GM19043 (cell line): Measurements from ENCODE around the gene PIAS1.
"Not testable (repeated sequence)": the region's sequence is repeated elsewhere in the genome, so short reads cannot be mapped to it uniquely, and the experiment has no call there.

Experiments used
- ATAC-seq: cut with Tn5 transposase; IDR thresholded peaks from one replicate; pipeline ENCODE4 v1.9.1; 2021; ENCODE audit warnings: low read depth; ENCODE audit not compliant: unreplicated experiment

The PIAS1 gene

DNA sequence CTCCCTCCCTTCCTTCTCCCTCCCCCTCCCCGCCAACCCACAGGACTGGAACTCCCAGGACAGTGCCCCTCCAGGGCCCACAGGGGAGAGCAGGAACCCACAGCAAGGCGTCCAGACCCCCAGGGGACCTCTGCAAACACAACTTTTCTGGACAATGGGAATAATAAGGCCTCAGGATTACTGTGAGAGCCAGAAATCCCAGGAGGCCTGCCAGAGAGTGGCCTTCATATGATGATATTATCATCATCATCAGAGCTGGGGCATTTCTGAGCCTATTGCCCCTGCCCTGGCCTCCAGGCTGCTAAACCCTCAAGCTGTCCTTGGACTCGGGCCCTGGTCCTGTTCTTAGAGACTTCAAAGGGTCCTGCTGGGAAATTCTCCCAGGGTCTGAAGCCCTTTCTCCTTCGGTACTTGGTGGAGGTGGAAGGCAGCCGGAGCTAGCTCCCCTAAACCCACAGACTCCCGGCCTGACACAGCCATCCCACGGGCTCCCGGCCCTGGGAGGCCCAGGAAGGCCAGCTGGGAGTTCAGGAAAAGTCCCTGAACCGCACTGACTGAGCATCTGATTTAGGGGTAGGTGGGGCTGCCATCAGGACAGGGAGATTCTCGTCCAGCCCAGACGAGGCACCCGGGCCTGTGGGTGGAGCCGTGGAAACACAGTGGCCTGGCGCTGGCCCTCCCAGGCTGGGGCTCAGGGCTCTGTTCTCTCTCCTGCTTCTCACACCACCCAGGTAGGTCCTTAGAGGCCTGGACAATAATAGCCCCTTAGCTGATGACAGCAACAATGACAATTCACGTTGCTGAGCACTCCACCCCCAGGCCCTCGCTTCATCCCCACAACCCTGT, 146.1 kb downstream of the PIAS1 start:
- ATAC-seq: no peak

DNA sequence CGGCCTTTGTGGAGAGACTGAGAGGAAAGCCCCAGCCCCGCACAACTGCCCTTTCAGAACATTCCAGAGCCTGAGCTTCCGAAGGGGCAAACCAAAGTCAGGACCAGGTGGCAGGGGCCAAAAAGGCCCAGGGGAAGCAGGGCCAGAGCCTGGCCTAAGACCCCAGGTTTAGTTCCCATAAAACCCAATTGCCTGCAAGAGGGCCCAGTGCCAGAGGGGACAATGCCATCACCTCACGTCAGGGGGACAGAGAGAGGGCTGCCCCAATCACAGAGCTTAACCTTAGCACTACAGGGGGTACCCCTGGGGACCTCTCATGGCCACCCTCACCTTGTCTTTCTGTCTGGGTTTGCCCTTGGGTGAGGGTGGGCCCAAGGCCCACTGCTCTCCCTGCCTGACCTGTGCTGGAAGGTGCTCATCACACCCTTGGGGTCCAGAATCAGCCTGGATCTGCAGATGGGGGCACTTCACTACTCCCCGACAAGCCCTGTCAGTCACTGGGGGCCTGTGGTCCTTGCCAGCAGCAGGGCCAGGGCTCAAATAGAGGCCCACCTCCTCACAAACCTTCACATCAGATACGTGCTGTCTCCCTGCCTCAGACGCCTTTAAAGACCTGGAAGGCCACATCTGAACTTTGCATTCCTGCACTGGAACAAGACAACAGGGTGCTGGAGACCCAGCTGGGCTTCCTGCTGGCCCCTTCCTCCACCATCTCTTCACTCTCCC, 147.2 kb downstream of the PIAS1 start:
- no peak for ATAC-seq

DNA sequence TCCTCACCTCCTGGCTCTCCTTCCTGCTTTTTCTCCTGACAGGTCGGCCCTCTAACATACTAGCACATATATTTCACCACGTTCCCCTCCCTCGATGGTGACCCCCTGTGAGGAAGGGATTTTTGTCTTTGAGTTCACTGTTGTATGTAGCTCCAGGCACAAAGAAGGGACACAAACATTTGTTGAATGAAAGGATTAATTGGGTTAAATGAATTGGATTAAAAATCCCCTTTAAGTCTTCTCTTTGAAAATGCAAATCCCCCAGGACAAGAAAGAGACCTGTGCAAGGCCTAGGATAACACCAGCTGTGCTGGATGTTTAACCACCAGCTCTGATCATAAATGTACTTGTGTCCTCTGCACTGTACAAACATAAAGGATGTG, 147.8 kb downstream of the PIAS1 start:
- no peak for ATAC-seq

DNA sequence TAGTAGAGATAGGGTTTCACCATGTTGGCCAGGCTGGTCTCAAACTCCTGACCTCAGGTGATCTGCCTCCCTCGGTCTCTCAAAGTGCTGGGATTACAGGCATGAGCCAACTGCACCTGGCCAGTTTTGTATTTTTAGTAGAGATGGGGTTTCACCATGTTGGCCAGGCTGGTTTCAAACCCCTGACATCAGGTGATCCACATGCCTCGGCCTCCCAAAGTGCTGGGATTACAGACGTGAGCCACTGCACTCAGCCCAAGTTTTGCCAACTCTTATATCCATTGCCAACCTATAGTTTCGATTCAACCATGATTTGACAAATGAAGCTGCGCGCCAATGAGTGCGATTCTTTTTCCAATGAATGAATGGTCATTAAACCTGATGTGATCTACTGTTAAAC, 148.9 kb downstream of the PIAS1 start:
- not testable (repeated sequence) for ATAC-seq

DNA sequence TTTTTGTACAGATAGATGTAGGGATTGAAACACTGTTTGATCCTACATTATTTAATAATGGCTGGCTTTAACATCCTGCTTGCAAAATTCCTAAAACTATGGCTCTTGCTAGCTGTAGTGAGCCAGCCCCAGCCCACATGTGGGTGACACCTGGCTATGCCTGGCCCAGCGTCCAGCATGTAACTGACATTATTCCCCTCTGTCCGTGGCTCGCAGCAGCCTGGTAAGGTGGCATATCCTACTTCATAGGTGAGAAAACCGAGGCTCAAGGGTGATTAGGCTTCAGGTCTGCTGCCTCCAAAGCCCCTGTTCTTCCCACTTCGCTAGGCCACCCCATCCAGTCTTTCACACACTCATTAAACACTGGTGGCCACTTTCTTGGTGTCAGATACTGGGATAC, 149.4 kb downstream of the PIAS1 start:
- no peak for ATAC-seq

DNA sequence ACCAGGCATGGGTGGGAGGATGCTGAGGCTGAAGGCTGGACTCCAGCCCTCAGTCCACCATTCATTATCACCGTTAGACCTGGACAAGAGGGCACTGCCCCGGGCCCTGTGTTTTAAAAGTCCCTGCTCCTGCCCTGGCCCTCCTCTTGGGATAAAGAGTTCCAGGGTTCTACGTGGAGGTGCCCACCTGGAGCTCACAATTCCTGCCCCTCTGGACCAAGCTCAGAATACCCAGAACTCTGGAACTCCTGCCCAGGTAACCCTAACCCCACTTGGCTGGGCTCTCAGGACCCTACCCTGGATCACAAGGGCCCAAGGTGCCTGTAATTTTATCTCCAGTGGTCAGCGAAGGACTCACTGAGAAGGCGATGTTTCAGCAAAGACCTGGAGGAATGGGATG, 149.8 kb downstream of the PIAS1 start:
- ATAC-seq: no peak

DNA sequence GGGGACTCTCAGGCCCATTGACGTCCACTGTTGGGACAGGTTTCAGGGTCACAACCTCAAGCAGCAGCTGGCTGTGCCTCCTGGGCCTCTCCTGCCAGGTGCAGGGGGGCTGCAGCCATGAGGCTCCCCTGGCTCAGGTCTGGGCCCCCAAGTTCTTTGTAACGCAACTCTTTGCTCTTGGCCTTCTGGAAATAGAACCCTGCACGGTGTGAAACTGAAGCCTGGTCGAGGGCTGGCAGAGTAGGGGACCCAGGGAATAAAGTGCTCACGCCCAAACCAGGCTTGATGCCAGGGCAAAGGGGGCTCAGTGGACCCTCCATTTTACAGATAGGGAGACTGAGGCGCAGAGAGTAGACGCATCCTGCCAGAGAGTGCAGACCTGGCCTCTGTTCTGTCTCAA, 150.2 kb downstream of the PIAS1 start:
- ATAC-seq: no peak

DNA sequence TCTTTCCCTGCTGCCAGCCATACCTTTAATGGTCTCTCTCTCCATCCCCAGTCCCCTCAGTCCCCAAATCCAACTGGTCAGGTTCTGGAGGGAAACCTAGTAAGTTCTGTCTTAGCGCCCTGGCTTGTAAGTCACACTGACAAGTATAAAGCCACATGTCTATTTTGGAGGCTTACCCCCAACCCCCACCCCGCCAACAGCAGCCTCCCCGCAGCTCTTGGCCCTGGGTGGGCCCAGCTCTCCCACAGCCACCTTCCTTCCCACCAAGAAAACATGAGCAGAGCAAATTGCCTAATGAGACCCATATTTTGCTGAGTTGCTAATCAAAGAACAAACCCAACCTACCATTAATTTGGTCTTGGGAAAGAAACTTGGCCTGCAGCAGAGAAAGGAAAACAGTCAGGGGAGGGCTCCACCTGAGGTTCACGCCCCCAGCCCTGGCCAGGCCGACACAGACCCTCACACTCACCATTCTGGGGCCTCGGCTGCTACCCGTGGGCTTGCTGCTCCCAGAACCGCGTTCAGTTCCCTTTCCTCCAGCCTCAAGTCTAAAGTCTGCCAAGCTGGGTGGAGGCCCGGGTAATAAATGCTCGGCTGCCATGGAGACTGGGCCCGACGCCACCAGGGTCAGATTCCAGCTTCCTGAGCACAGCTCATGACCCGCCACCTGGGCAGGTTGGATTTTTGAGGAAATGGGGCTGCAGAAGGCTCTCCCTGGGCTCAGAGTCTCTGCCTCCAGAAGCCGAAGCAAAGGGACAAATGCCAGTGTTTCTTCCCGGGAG, 150.9 kb downstream of the PIAS1 start, which contains the start of gene CALML4:
Gene CALML4, minus strand, starts transcription at position 557 of the 782 bp plus-strand sequence. Its CDS starts 85 bp downstream, at position 472.
- no peak for ATAC-seq

DNA sequence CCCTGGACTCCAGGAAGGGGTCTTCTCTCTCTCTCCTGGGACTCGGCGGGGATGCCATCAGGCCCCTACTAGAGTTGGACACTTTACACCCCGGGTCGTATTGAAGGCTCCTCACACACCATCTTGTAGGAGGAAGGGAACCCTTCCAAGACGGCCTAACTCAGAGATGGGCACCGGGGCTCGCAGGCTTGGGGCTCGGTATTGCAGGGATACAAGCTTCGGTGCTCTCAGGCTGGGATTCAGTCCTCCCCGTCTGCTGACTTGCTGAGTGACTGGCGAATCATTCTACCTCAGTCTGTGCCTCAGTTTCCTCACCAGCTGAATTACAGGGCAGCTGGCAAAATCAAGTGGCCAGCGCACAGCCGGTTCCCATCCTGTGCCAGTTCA, 151.4 kb downstream of the PIAS1 start:
- no peak for ATAC-seq

DNA sequence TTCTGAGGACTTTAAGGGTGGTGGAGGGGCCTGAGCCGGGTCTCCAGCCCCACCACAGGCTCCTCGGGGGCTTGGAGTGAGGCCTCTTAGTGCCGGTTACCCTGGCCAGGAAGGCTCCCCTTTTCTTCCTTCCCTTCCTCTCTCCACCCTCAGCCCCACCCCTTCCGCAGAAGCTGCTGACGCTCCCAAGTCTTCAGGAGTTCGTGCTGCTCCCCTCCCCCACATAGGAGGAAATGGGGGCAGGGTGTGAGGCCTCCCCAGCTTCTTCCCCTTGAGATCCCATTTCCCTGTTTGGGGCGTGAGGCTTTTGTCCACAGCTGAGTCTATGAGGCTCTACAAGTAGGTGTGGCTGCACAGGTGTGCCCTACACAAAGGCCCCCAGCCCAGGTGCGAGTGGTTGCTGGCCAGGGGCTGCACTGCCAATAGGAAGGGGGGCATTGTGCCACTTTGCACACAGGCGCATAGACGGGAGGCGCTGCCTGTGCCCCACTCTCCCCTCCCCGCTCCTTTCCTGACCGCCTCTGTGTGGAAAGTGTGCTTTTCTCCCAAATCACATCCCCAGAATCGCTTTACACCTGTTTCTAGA, 151.9 kb downstream of the PIAS1 start:
- ATAC-seq: no peak

DNA sequence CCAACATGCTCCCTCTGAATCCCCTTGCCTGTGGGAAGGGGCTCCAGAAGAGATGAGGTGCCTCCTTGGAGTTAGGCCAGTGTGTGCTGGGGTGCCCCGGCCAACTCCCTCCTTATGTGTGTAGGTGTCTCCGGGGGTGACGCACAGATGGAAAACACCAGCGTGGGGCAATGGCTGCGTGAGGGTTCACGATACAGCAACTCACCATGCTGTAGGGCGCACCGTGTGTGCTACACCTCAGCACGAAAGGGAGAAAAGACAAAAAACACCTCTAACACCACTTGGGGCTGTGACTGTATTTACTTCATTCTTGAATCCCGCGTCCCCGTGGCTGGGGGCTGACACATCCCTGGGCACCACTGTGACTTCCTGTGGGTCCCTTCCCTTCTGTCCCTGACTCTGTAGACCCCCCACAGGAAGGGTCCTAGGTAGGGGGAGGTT, 152.6 kb downstream of the PIAS1 start:
- ATAC-seq: no peak

DNA sequence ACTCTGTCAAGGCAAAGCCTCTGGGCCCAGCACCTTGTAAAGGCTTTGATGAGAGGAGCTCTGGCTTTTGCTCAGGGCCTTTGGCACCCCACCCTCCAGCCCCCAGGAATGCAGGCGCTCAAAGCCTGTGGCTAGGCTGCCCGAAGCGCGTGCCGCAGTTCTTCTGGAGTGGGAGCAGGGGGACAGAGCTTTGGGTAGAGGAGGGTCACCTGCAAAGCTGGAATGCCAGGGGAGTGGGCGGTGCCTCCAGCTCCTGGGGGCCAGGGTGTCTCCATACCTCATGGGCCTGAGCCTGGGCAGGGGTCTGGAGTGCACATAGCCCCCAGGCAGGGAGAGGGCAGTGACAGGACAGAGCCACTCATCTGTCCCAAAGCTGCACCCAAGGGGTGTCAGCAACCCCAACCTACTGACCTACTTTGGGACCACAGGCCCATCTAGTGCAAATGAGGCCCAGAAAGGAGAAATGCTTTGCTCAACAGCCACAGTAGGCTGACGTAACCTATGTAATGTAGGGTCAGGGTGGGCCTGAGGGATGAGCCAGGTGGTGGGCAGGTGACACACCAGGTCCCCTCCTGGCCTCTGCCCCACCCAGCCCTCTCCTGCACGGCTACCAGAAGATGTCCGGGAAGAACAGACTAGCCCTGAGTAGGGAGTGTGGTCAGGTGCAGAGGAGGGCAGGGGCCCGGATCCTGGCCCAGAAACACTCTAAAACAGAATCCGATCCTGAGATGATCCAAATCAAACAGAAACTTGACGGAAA, 153.2 kb downstream of the PIAS1 start:
- ATAC-seq: no peak

DNA sequence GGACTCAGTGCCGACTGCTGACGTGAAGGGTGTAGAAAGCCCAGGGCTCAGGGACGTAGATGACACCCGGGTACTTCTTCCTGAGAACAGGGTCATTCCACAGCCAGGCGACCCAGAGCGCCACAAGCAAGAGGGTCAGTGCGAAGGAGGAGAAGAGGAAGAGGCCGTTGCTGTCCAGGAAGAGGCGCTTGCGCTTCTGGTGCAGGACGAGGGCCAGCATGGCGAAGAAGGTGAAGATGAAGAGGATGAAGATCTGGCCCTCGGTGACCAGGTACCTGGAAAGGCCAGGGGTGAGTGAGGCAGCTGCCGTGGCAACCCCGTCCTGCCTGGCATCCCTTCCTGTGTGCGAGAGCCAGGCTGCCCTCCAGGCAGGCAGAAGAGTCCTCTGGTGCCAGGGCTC, 154.0 kb downstream of the PIAS1 start:
- no peak for ATAC-seq

DNA sequence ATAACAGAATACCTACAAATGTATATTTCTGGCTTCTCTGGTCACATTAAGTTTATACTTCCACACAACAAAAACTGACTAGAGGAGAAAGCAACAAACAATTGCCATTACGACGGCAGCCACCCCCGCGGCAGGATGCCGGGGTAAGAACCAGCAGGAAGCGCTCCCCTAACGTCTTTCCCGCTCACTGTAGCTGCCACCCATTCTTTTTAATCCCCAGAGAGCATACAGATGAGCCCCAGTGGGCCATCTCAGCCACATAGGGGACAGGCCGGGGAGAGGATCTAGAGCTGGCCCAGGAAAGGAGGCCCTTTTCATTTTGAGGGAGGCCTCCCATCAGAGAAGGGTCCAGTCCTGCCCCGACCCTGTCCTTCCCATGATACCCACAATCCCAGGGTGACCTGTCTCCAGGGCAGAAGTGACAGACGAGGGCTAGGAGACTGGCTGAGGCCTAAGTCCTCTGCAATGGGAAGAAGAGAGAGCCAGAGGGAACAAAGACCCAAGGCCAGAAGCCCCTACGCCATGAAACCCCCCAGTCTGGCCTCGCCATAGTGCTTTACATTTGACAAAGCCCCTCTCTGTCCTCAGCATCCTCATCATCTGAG, 154.6 kb downstream of the PIAS1 start:
- no peak for ATAC-seq

DNA sequence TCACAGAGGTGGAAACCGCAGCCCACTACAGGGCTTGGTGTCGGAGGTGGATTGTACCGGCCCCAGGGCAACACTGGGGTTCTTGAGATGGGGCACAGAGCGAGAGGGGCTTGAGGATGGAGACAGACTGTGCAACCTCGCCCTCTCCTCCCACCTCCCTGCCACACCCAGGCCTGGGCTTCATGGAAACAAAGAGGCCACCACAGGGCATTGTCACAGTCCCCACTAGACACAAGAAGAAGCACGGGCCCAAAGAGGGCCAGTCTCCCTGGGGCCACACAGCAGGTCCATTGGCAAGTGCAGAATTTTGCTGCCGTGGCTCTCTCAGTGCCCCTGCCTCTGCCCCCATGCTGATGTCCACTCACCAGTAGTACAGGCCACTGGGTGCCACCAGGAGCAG, 155.2 kb downstream of the PIAS1 start:
- no peak for ATAC-seq

DNA sequence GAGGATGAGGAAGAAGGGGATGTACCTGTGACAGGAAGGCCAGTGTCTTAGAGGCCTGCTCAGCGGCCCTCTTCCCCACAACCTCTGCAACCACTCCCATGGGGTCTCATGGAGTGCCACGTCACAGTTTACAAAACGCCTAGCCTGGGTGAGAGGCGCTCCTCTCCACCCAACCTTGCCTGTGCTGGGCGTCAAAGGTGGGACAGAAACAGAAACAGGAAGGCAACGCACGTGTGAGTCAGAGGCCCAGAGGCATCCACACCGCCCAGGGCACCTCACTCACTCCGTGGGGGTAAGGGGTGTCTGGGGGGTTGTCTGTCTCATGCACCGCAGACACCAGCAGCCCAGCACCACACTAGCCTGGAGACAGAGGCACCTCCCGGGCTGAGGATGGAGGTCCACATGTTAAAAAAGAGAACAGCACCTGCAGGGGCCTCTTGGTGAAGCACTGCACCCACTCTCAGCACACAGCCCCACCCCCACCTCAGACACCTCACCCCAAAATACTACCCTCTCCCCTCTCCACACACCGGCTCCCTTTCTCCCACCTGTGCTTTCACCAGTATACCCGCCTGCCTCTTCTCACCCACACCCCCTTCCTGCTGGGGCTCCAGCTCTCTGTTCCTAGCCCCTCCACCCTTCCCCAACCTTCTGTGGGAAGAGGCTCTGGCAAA, 155.8 kb downstream of the PIAS1 start:
- no peak for ATAC-seq

DNA sequence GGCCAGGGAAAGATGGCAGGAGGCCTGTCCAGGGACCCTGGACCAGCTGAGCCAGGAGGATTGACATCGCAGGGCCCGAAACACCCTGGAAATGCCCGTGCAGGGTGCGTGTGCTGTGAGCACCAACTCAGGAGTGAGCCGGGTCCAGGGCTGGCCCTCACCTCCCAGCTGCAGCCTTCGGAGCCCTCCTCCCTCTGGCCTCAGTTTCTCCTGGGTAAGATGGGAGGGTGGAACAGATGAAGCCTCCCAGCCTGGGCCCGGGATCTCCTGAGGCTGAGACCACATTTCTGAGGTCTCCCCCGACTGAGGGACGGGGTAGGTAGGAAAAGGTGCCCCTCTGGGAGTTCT, 156.3 kb downstream of the PIAS1 start:
- ATAC-seq: no peak

DNA sequence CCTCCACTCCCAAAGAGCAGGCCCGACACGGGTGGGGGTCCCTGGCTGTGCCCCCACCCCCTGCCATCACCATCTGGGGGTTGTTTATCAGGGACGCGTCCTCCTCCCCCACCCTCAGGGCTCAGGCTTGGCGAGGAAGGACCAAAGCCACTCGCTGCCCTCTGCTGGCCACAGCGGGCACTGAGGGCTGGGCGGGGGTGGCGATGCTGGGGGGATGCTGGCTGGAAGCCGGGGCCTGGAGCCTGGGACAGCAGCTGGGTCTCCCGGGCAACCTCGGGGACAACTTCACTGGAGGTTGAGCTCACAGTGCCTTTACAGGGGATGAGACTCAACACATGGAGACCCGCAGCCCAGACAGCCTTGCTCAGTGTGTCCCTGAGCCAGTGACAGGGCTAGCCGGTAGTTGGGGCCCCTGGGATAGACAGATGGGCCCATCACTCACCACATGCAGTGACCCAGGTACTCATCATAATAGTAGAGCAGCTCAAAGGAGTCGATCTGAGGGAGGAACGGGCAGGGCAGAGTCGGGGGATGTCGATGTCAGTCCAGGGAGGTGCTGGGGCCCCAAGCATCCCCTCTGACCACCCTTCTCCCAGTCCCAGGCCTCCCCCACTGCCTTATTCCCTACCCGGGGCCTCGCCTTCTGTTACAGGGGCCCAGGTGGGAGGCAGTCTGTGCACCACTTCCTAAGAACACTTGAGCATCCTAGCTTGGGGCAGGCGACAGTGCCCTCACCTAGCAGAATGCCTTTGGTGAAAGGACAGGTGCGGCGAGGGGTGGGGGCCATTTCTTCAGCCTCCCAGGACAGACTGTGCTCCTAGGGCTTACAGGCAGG, 156.9 kb downstream of the PIAS1 start:
- ATAC-seq: no peak
